ENCODE results near the gene PSMD1. TPM values are rescaled to one million over a fixed set of nuclear protein-coding genes. Genes with fewer than 3 reads are reported as not detected.

PSMD1 gene
- total RNA-seq, 1 donor from 2014 or later: 77.2 TPM

DNA sequence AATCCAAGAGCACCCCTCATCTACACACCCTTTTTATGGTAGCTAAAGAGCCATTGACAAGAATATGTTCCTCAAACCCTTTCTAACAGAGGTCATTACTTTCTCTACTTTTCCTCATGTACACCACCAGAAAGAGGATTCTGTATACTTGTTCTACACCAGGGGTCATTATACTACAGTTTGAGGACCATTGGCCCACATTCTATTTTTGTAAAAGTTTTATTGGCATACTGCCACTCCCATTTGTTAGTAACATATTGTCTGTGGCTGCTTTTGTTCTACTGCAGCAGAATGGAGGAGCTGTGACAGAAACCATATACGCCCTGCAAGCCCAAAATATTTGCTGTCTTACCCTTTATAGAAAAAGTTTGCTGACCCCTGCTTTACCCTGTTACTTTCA is 53.9 kb downstream of the PSMD1 start:
- DNase-seq (ENCODE audit: low read depth): no peak
- H3K36me3 ChIP-seq (ENCODE audit: control insufficient read depth, insufficient read depth, low read length): peaks cover 1% of the 10 kb centered on the region

DNA sequence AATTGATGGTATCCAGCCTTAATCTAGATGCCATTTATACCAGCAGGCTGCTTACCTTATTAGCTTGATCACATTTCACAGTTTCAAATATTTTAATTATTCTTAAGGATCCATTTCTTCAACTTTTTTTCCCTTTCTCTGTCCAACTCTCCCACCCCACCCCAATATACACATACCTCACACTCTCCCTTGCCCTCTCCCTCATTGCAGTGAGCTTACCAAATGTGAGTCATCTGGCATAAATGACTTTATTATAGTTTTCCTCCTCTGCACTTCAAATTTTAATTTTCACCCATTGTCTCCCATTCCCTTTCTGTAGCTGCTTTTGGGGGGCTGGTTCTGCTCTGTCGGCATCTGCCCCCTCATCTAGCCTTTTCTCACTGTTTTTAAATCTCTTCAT is 55.3 kb downstream of the PSMD1 start:
- DNase-seq (ENCODE audit: low read depth): no peak

More for the DNA sequence above, 53.9 kb downstream of the PSMD1 start:
- H3K4me3 ChIP-seq (ENCODE audit: low read depth, low read length): no peak overlapping the region
- TF ChIP-seq, protein P1, sequence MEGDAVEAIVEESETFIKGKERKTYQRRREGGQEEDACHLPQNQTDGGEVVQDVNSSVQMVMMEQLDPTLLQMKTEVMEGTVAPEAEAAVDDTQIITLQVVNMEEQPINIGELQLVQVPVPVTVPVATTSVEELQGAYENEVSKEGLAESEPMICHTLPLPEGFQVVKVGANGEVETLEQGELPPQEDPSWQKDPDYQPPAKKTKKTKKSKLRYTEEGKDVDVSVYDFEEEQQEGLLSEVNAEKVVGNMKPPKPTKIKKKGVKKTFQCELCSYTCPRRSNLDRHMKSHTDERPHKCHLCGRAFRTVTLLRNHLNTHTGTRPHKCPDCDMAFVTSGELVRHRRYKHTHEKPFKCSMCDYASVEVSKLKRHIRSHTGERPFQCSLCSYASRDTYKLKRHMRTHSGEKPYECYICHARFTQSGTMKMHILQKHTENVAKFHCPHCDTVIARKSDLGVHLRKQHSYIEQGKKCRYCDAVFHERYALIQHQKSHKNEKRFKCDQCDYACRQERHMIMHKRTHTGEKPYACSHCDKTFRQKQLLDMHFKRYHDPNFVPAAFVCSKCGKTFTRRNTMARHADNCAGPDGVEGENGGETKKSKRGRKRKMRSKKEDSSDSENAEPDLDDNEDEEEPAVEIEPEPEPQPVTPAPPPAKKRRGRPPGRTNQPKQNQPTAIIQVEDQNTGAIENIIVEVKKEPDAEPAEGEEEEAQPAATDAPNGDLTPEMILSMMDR (IDR thresholded peaks at IDR 0.05; ENCODE audit: insufficient read depth, low read length, poor library complexity, severe bottlenecking): no peak
- no peaks in the 10 kb centered on the region for H3K27me3 ChIP-seq (ENCODE audit: control insufficient read depth, insufficient read depth, low read length)

DNA sequence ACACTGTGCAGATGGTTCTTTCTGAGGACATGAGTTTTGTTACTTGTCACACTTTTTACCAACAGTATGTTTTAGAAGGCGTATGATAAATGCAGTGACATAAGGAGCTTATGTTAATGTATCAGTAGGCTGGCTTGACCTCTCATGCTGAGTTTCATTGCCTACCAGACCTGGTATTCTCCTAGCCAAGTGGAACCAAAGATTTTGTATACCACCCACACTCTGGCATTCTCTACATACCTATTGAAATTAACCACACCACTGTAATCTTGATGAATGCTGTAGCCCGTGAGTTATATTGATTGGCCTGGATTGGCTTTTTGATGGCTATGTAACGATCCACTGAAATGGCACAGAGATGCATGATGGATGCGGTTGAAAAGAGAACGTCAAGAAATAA is 56.8 kb downstream of the PSMD1 start:
- Histone ChIP-seq H3K27me3 (ENCODE audit: control insufficient read depth, insufficient read depth, low read length) (no peaks in the 10 kb centered on the region), H3K4me3 (ENCODE audit: low read depth, low read length) (no peak overlapping the region), H3K36me3 (ENCODE audit: control insufficient read depth, insufficient read depth, low read length) (peaks cover 1% of the 10 kb centered on the region)
- no peak for DNase-seq (ENCODE audit: low read depth)
- TF ChIP-seq, protein P1 (IDR thresholded peaks at IDR 0.05; ENCODE audit: insufficient read depth, low read length, poor library complexity, severe bottlenecking): no peak

More for the DNA sequence above, 55.3 kb downstream of the PSMD1 start:
- Histone ChIP-seq H3K36me3 (ENCODE audit: control insufficient read depth, insufficient read depth, low read length) (peaks cover 1% of the 10 kb centered on the region), H3K4me3 (ENCODE audit: low read depth, low read length) (no peak overlapping the region), H3K27me3 (ENCODE audit: control insufficient read depth, insufficient read depth, low read length) (no peaks in the 10 kb centered on the region)
- TF ChIP-seq, protein P1 (IDR thresholded peaks at IDR 0.05; ENCODE audit: insufficient read depth, low read length, poor library complexity, severe bottlenecking): no peak

DNA sequence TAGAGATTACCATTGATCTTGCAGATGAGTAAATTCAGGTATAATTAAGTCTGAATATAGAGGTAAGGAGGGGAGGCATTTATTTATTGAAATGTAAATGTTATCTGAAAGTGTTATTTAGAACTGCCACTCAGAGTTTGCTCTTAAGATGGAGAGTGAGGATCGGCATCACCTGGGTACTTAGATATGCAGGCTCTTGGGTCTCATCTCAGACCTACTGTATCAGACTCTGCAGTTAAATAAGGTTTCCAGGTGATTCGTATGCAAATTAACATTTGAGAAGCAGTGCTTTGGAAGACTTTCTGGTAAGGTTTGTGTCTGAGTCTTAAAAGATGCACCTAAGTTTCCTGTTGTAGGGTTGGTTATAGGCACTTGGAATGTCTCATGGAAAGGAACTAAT is 59.0 kb downstream of the PSMD1 start:
- DNase-seq (ENCODE audit: low read depth): no peak
- H3K27me3 ChIP-seq (ENCODE audit: control insufficient read depth, insufficient read depth, low read length): no peaks in the 10 kb centered on the region
- TF ChIP-seq, protein P1 (IDR thresholded peaks at IDR 0.05; ENCODE audit: insufficient read depth, low read length, poor library complexity, severe bottlenecking): no peak
- no peak overlapping the region for H3K4me3 ChIP-seq (ENCODE audit: low read depth, low read length)
- peaks cover 1% of the 10 kb centered on the region for H3K36me3 ChIP-seq (ENCODE audit: control insufficient read depth, insufficient read depth, low read length)

DNA sequence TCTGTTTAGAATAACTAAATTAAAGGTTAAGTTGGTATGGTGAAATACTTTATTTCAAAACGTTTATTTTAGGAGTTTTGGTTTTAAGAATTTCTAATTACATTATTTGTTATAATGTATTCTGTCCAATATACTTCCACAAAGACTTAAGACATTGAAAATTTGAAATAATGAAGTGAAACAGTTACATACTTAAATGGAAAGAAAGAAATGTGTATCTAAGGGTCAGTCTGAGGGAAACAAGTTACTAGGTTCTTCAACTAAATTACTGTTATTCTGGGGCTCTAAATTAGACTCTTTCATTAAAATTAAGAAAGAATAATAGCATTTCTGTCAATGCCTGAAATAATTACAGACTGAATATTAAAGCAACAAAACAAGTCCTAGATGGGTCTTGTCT is 60.5 kb downstream of the PSMD1 start:
- Histone ChIP-seq H3K36me3 (ENCODE audit: control insufficient read depth, insufficient read depth, low read length) (peaks cover 1% of the 10 kb centered on the region), H3K4me3 (ENCODE audit: low read depth, low read length) (no peak overlapping the region), H3K27me3 (ENCODE audit: control insufficient read depth, insufficient read depth, low read length) (no peaks in the 10 kb centered on the region)
- no peak for DNase-seq (ENCODE audit: low read depth)
- TF ChIP-seq, protein P1 (IDR thresholded peaks at IDR 0.05; ENCODE audit: insufficient read depth, low read length, poor library complexity, severe bottlenecking): no peak

DNA sequence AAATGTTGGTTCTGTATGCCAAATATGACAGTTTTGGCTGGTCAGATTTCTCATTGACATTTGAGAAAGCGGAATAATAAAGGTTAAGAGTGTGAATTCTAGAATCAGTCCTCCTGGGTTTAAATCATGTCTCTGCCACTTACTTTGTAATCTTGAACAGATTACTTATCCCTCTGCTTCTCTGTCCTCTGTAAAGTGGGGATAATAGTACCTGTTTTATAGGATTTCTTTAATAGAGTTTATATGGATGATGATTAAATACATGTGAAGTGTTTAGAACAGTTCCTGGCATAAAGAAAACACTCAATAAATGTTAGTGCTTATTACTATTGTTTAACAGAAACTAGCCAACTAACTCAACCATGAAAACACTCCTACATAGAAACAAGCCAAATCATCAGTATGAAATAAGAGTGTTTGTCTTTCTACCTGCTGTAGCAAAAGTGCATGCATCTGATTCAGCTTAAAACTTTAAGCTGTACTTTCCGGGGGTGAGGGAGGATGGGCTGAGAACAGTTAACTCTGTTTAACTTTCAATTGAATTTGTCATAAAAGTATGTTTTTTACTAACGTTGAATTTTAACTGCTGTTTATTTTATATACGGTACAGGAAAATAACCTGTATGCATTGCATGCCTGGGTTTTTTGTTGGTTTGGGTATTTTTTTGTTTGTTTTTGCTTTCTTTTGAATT is 61.4 kb downstream of the PSMD1 start:
- no peak for DNase-seq (ENCODE audit: low read depth)
- no peaks in the 10 kb centered on the region for H3K27me3 ChIP-seq (ENCODE audit: control insufficient read depth, insufficient read depth, low read length)
- TF ChIP-seq, protein P1 (IDR thresholded peaks at IDR 0.05; ENCODE audit: insufficient read depth, low read length, poor library complexity, severe bottlenecking): no peak
- H3K36me3 ChIP-seq (ENCODE audit: control insufficient read depth, insufficient read depth, low read length): peaks cover 1% of the 10 kb centered on the region
- H3K4me3 ChIP-seq (ENCODE audit: low read depth, low read length): no peak overlapping the region

Measured in kidney epithelial cell (primary cell).